Measurements from ENCODE around the gene IL1A.

The IL1A gene

GRCh38 chr2:112818094-112818902, 34.0 kb upstream of the IL1A start:
- no peak for DNase-seq

GRCh38 chr2:112817082-112817689, 32.9 kb upstream of the IL1A start:
- no peak for DNase-seq

GRCh38 chr2:112814278-112814677, 30.0 kb upstream of the IL1A start:
- no peak for DNase-seq

DNA sequence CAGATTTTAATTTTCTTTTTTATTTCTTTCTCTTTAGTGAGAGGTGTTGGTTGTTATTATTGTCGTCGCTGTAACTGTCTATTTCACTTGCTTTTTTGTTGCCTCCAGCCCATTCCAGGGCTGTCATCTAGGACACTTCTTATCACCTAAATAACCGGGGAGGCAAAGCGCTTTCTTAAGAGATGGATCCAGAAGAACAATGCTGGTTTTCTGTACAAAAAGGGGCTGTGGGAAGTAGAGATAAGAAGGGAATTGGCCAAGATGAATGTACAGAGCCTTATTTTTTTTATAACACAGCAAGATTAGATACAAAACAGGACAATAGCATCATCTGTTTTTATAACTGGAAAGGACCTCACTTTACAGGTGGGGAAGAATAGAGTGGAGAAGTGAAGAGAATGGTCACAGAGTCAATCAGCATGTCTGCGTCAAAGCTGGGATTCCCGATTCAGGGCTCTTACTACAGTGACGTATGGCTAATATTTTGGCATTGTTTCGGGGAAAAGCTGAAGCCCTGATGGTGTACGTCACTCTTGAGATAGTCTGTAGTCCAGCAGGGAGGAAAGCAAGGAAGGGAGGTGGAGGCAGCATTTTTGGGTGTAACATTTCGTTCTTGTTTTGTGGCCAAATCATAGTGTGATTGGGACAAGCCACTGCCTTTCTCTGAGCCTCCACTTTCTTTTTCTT, 29.1 kb upstream of the IL1A start:
- no peak for DNase-seq

DNA sequence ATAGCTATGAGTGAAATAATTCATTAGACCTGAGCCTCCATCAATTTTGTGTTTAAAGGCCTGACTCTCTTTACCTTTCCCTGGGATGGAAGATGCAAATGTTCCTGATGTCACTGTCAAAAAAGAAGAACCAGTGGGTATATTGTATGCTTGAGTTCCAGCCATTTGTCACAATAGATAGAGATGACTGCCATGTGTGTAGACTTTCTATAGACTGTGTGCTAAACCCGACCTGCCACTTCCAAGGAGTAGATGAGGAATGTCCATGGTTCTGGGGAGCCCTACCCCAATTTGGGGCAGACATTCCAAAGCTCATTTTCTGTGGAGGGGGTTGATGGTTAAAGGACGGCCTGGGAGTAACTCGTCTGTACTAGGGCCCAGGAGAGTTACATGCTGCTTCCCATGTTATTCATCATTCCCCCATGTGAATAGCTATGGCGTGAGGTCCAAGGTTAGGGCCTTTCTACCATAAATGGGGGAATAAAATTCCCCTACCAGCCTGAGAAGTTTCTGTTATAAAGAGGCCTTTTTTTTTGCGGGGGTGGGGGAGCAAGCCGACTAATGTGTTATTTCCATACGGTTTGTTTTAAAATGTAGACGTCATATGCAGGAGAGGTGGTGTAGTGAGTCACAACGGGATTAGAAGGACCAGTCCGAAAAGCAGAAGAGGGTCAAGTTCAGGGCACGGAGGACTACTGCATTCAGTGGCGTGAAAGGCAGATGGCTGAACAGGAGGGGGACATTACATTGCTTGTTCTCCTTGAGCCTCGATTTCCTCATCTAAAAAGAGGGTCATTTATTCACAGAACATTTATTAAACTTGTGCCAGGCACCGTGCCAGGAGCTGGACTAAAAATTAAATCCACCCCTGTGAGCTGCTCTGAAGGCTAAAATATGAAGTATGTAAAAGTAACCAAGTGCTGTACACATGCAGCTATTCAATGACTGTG, 28.3 kb upstream of the IL1A start:
- DNase-seq: no peak

GRCh38 chr2:112811841-112812306, 27.6 kb upstream of the IL1A start:
- DNase-seq: no peak

- no peak for DNase-seq
Measured at GRCh38 chr2:112811276-112811831, 27.1 kb upstream of the IL1A start.

DNA sequence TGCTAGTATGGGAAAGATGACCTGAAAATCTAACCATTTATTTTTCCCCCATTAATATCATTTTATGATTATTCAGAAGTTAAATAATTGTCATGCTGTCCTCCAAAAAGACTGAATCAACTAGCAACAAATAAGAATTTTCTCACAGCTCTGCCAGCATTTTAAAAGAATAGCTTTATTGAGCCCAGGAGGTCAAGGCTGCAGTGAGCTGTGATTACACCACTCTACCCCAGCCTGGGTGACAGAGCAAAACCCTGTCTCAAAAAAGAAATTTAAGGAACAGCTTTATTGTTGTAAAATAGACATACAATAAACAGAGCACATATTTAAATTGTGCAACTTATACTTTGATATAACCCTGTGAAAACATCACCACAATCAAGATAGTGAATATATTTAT, 24.8 kb upstream of the IL1A start:
- DNase-seq: no peak

DNA sequence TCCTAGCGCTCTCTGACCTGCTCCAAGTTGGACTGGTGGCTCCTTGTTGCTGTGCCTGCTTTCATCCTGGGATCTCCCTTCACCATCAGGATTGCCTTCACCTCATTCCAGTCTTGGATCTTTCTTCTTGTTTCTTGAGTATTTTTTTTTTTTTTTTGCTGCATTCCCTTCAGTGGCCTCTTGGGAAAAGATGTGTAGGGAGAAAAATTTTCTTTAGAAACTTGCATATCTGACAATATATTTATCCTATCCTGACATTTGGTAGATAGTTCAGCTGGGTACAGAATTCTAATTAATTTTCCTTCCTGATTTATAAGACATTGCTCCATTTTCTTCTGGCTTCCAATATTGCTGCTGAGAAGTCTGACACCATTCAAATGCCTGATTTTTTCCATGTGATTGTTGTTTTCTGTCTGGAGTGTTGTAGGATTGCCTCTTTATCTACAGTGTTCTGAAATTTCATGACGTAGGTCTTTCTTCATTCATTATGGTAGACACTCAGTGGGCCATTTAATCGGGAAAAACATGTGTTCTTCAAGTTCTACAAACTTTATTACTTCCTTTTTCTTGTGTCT, 23.0 kb upstream of the IL1A start:
- DNase-seq: no peak

DNA sequence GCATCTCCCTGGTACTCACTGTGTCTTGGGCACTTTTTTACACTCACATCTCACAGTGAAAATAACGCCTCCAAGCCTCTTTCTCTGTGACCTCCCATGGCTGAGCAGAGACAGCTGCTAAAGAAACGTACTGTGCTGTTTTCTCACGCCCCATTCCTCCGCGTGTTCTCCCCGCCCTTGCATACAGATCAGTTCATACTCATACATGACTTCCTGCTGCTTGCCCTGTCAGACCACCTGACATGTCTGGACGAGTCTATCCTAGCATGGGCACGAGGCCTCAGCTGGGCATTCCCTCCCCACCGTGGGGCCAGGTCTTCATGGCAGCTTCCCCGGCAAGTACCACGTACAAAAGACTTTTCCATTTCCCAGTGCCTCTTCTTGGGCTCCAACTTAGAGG, 21.2 kb upstream of the IL1A start:
- no peak for DNase-seq

DNA sequence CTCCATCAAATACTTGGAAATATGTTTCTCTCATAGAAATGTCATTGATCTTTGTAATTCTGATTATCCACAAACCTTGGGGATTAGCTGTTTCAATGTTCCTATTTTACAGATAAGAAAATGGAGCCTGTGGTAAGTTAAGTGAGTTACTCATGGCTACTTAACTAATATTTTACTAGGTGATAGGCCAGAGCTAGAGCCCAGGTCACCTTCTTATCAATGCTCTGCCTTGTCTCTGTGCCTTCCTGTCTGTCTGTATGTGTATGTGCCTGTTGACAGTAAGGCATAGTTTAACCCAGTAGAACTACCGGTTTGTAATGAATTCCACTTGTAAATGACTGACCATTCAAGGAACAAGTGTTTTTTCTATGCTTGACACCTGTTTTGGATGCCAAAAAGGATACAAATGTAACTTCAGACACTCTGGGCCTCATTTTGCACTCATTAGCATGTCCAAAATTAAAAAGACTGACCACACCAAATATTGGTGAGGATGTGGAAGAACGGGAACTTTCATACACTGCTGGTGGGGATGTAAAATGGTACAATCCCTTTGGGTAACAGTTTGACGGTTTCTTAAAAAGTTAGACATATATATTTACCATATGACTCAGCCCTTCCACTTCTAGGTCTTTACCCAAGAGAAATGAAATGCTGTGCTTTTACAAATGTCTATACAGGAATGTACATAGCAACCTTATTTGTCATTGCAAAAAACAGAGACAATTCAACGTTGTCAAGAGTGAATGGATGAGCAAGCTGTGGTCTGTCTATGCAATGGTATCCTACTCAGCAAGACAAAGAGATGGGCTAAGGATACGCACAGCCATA, 19.6 kb upstream of the IL1A start:
- no peak for DNase-seq

- no peak for DNase-seq
Measured at GRCh38 chr2:112800881-112801583, 16.7 kb upstream of the IL1A start.

GRCh38 chr2:112798979-112799975, 15.0 kb upstream of the IL1A start:
- DNase-seq: no peak

DNA sequence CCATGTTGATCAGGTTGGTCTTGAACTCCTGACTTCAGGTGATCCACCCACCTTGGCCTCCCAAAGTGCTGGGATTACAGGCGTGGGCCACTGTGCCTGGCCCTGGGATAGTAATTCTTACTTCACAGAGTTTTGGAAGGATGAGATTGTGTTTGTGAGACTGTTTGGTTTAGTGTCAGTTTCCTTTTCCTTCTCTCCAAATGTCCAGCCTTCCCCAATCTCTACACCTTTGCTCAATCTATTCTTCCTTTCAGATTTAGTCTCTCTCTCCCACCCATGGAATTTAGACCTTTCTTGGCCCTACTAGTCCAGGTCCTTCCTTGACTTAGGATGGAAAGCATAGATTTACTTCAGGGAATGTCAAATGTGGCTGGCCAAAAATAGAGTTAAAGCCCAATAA, 12.2 kb upstream of the IL1A start:
- no peak for DNase-seq

DNA sequence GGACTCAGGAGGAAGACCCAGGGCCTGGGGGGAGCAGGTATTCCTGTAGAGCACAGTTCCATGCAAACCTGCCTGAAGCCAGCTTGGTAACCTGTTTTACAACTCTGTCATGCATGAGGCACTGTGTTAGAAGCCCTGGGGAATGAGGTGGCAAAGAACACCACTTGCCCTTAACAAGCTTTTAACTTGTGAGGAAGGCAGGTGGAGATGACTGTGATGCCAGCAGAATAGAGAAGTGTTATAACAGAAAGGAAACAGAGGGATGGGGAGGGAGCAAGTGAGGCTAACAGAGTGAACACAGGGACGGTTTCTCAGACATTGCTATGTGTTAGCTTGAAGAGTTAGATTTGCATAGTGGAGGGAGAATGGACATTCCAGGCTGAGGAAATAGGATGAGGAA, 11.5 kb upstream of the IL1A start:
- no peak for DNase-seq

GRCh38 chr2:112794841-112795240, 10.5 kb upstream of the IL1A start:
- DNase-seq: no peak

DNA sequence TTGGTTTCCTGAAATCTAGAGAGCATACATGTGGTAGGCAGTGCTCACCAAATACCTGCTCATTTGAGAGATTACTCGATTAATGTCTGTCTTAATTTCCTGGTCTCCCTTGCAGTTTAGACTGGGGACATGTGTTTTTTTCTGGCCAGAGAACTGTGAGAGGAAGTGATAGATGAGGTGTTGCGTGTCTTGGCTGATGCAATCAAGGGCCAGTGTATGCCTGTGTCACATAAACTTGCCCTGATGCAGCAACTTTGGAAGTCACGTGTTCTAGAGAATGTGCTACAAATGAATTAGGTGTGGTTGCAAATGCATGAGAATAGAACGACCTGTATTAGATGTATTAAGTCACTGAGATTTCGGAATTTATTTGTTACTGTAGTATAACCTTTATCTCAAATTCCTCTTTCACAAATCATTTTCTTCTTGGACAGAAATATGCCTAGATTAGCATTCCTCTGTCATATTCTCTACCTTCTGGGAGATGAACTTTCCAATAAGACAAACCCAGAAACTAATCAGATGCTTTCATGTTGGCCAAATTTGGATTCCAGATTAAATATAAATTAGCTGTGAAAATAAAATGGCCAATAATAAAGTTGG, 9.9 kb upstream of the IL1A start:
- DNase-seq: no peak

- no peak for DNase-seq
Measured at GRCh38 chr2:112793449-112793978, 9.2 kb upstream of the IL1A start.

GRCh38 chr2:112792419-112792818, 8.1 kb upstream of the IL1A start:
- no peak for DNase-seq
